CD4-positive, alpha-beta T cell (primary cell): Measurements from ENCODE around the gene CCDC195. TPM values are rescaled to one million over a fixed set of nuclear protein-coding genes. Genes with fewer than 3 reads are reported as not detected.
"Not testable (repeated sequence)": the region's sequence is repeated elsewhere in the genome, so short reads cannot be mapped to it uniquely, and the experiment has no call there.

ENCODE experiments used
- ATAC-seq: fragments of 200-7000 bp; cut with Tn5 transposase; one replicate; pipeline ENCODE4 v1.10.0; 2022; ENCODE audit warnings: mild to moderate bottlenecking; ENCODE audit not compliant: poor library complexity
- CTCF ChIA-PET: fragments of 350-600 bp; sonication (Branson Sonifier 250); formaldehyde crosslinking; loops from one replicate; lab custom pipeline; 2021; ENCODE audit warnings: antibody characterized with exemption, inconsistent platforms; lab: Charles Lee
- POLR2A ChIA-PET: fragments of 350-600 bp; sonication (Branson Sonifier 250); formaldehyde crosslinking; loops from one replicate; lab custom pipeline; 2021; ENCODE audit warnings: antibody characterized with exemption, inconsistent platforms; lab: Charles Lee
- DNase-seq, 14 experiments: peaks; one replicate each; pipeline ENCODE4 v3.0.0-alpha.2; 2013 to 2020; ENCODE audit warnings: mixed read lengths in 2 of 14
- H3K27ac ChIP-seq, 2 donors: one replicate each; pipeline versions ENCODE4 v1.5.1 to v1.7.0; 2013; ENCODE audit warnings: low read length in 2 of 2, low read depth in 1 of 2, mild to moderate bottlenecking in 1 of 2
- H3K27me3 ChIP-seq, 2 experiments: 1 replicate in 1 of 2; 2 replicates in 1 of 2; pipeline versions ENCODE4 v1.6.1 to v1.7.0; 2013; ENCODE audit warnings: low read length in 2 of 2, control low read depth in 1 of 2, mild to moderate bottlenecking in 1 of 2, moderate library complexity in 1 of 2; ENCODE audit not compliant: insufficient read depth in 2 of 2, control insufficient read depth in 1 of 2
- H3K36me3 ChIP-seq: one replicate; pipeline ENCODE4 v1.6.1; 2013; ENCODE audit warnings: low read length, control low read depth; ENCODE audit not compliant: insufficient read depth
- H3K4me1 ChIP-seq: one replicate; pipeline ENCODE4 v1.6.1; 2013; ENCODE audit warnings: low read length, control low read depth; ENCODE audit not compliant: insufficient read depth
- H3K4me3 ChIP-seq: one replicate; pipeline ENCODE4 v1.5.1; 2013; ENCODE audit warnings: mild to moderate bottlenecking, low read length, moderate library complexity
- H3K9me3 ChIP-seq, 2 experiments: 1 replicate in 1 of 2; 2 replicates in 1 of 2; pipeline versions ENCODE4 v1.6.1 to v1.7.0; 2013; ENCODE audit warnings: low read length in 2 of 2, mild to moderate bottlenecking in 2 of 2, control low read depth in 1 of 2, moderate library complexity in 1 of 2; ENCODE audit not compliant: control insufficient read depth in 1 of 2, insufficient read depth in 1 of 2
- H3K27ac Mint-ChIP-seq: one replicate; pipeline ENCODE4 v1.8.0; 2020; ENCODE audit warnings: mixed read lengths
- H3K27me3 Mint-ChIP-seq: one replicate; pipeline ENCODE4 v1.8.0; 2021; ENCODE audit warnings: mixed read lengths
- H3K36me3 Mint-ChIP-seq: one replicate; pipeline ENCODE4 v1.8.0; 2021; ENCODE audit warnings: low read depth, mixed read lengths
- H3K4me1 Mint-ChIP-seq: one replicate; pipeline ENCODE4 v1.8.0; 2021; ENCODE audit warnings: low read depth, mixed read lengths
- H3K4me3 Mint-ChIP-seq: one replicate; pipeline ENCODE4 v1.8.0; 2020; ENCODE audit warnings: mild to moderate bottlenecking, mixed read lengths
- H3K9me3 Mint-ChIP-seq: one replicate; pipeline ENCODE4 v1.8.0; 2020; ENCODE audit warnings: mixed read lengths
- intact Hi-C, 2 experiments: fragments of 100-400 bp; cut with DNase I in 1 of 2; cut with micrococcal nuclease in 1 of 2; formaldehyde crosslinking; loops; one replicate each; pipeline versions ENCODE4 v1.15.1 to v1.9.0; 2023 to 2025; cut with DNase I, micrococcal nuclease
- total RNA-seq, 174 experiments: library from RNA in 2 of 174; stranded (reverse) in 2 of 174; gene quantifications; one replicate each; pipeline ENCODE4 v1.2.3 and lab custom pipeline; 2021 to 2026
- TF ChIP-seq, protein P1 (sequence below): fragments of 200-600 bp; IDR thresholded peaks from one replicate; pipeline ENCODE4 v1.8.0; 2022; ENCODE audit warnings: antibody characterized with exemption, mild to moderate bottlenecking

The CCDC195 gene
- total RNA-seq, 2 experiments from 2014 or later: not detected

DNA sequence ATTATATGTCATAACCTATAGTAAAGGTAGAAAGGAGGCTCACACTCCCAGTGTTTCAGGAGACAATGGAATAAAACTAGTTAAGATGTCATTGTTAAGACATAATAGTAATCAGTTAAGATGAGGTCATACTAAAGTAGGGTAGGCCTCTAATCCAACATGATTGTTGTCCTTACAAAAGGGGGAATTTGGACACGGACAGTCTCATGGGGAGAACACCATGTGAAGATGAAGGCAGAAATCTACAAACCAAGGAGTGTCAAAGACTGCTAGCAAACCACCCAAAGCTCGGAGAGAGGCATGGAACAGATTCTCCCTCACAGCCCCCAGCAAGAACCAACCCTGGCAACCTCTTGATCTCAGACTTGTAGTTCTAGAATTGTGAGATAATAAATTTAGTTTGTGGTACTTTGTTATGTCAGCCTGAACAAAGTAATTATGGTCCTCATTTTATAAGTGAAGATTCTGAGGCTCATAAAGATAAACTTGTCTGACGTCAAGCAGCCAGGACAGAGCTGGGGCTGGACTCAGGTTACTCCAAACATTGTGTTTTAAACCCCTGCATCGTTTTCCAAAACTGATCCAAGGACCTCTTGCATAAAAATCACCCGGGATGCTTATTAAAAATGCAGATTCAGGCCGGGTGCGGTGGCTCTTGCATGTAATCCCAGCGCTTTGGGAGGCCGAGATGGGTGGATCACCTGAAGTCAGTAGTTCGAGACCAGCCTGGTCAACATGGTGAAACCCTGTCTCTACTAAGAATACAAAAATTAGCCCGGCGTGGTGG lies 47.8 kb downstream of the CCDC195 start:
- H3K36me3 Mint-ChIP-seq: no peaks in the 10 kb centered on the region
- no peak for ATAC-seq
- CTCF ChIA-PET: no interaction called here
- DNase-seq: no peak
- no peaks in the 10 kb centered on the region for H3K9me3 ChIP-seq
- H3K4me3 ChIP-seq: no peak overlapping the region
- H3K4me3 Mint-ChIP-seq: no peak overlapping the region
- H3K27ac ChIP-seq: no peak overlapping the region
- H3K4me1 Mint-ChIP-seq: no peaks in the 10 kb centered on the region
- H3K36me3 ChIP-seq: no peaks in the 10 kb centered on the region
- intact Hi-C loops: no loop called here
- no peak overlapping the region for H3K27ac Mint-ChIP-seq
- no peaks in the 10 kb centered on the region for H3K4me1 ChIP-seq
- POLR2A ChIA-PET: no interaction called here
- TF ChIP-seq, protein P1, sequence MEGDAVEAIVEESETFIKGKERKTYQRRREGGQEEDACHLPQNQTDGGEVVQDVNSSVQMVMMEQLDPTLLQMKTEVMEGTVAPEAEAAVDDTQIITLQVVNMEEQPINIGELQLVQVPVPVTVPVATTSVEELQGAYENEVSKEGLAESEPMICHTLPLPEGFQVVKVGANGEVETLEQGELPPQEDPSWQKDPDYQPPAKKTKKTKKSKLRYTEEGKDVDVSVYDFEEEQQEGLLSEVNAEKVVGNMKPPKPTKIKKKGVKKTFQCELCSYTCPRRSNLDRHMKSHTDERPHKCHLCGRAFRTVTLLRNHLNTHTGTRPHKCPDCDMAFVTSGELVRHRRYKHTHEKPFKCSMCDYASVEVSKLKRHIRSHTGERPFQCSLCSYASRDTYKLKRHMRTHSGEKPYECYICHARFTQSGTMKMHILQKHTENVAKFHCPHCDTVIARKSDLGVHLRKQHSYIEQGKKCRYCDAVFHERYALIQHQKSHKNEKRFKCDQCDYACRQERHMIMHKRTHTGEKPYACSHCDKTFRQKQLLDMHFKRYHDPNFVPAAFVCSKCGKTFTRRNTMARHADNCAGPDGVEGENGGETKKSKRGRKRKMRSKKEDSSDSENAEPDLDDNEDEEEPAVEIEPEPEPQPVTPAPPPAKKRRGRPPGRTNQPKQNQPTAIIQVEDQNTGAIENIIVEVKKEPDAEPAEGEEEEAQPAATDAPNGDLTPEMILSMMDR: no peak
- peaks cover 2% of the 10 kb centered on the region for H3K9me3 Mint-ChIP-seq
- no peaks in the 10 kb centered on the region for H3K27me3 ChIP-seq
- H3K27me3 Mint-ChIP-seq: no peaks in the 10 kb centered on the region

DNA sequence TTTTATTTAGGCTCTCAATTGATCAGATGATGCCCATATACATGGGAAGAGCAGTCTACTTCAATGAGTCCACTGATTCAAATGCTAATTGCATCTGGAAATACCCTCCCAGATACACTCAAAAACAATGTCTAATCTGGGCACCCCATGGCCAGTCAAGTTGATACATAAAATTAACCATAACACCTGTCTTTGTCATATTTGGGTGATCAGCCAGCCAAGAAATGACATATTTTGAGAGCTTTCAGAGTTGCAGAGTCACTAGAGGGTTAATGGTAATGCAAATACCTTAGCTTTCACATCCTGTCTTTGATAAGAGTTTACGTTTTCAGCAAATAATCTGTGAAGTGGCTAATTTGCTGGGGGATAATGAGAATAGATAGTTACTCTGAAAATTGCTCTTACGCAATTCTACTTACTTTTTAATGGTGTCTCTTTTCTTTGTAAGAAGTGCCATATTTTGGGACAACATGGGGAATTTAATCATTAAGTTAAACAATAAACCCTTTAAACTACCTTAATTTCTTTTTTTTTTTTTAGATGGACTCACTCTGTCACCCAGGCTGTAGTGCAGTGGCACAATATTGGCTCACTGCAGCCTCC lies 49.1 kb downstream of the CCDC195 start:
- Mint-ChIP-seq H3K4me3 (no peak overlapping the region), H3K36me3 (no peaks in the 10 kb centered on the region), H3K27ac (no peak overlapping the region), H3K9me3 (peaks cover 3% of the 10 kb centered on the region), H3K4me1 (no peaks in the 10 kb centered on the region), H3K27me3 (no peaks in the 10 kb centered on the region)
- no peak for DNase-seq
- ChIA-PET POLR2A (no interaction called here), CTCF (no interaction called here)
- Histone ChIP-seq H3K4me3 (no peak overlapping the region), H3K27me3 (no peaks in the 10 kb centered on the region), H3K27ac (no peak overlapping the region), H3K36me3 (no peaks in the 10 kb centered on the region), H3K4me1 (no peaks in the 10 kb centered on the region), H3K9me3 (peaks cover 0 to 8% of the 10 kb centered on the region in 2 experiments)
- intact Hi-C loops: no loop called here
- TF ChIP-seq, protein P1: no peak
- ATAC-seq: no peak

DNA sequence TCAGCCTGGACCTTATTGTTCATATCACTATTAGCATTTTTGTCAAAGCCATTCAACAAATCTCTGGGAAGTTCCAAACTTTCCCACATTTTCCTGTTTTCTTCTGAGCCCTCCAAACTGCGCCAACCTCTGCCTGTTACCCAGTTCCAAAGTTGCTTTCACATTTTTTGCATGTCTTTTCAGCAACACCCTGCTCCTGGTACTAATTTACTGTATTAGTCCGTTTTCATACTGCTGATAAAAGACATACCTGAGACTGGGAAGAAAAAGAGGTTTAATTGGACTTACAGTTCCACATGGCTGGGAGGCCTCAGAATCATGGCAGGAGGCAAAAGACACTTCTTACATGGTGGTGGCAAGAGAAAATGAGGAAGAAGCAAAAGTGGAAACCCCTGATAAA lies 52.8 kb downstream of the CCDC195 start:
- H3K9me3 Mint-ChIP-seq, H3K4me3 ChIP-seq, CTCF ChIA-PET, H3K4me3 Mint-ChIP-seq, H3K36me3 ChIP-seq, H3K36me3 Mint-ChIP-seq, DNase-seq, H3K4me1 Mint-ChIP-seq, POLR2A ChIA-PET, H3K4me1 ChIP-seq, H3K27me3 ChIP-seq, ATAC-seq, H3K27ac Mint-ChIP-seq, H3K27ac ChIP-seq, H3K9me3 ChIP-seq, intact Hi-C loops, H3K27me3 Mint-ChIP-seq: not testable (repeated sequence)

- H3K9me3 ChIP-seq, H3K4me3 ChIP-seq, DNase-seq, H3K27ac Mint-ChIP-seq, H3K4me1 ChIP-seq, POLR2A ChIA-PET, H3K27ac ChIP-seq, H3K27me3 Mint-ChIP-seq, H3K36me3 Mint-ChIP-seq, H3K27me3 ChIP-seq, H3K9me3 Mint-ChIP-seq, H3K4me1 Mint-ChIP-seq, H3K36me3 ChIP-seq, ATAC-seq, H3K4me3 Mint-ChIP-seq, intact Hi-C loops: not testable (repeated sequence)
- CTCF ChIA-PET: interaction anchor here (0.6 kb wide), 1 partner anchor 690 kb away, joined by 3 read pairs; no protein-coding TSS in a partner anchor
Observed at GRCh38 chr2:224661708-224662107, 54.5 kb downstream of the CCDC195 start.
